ENCODE results near the gene CALCOCO2. TPM values are rescaled to one million over a fixed set of nuclear protein-coding genes. Genes with fewer than 3 reads are reported as not detected.

Gene CALCOCO2
- total and polyA plus RNA-seq, 2 of the 13 experiments (the other 11 are each of a cell fraction or from before 2014, with no cell fraction given): 72.9 to 111 TPM

DNA sequence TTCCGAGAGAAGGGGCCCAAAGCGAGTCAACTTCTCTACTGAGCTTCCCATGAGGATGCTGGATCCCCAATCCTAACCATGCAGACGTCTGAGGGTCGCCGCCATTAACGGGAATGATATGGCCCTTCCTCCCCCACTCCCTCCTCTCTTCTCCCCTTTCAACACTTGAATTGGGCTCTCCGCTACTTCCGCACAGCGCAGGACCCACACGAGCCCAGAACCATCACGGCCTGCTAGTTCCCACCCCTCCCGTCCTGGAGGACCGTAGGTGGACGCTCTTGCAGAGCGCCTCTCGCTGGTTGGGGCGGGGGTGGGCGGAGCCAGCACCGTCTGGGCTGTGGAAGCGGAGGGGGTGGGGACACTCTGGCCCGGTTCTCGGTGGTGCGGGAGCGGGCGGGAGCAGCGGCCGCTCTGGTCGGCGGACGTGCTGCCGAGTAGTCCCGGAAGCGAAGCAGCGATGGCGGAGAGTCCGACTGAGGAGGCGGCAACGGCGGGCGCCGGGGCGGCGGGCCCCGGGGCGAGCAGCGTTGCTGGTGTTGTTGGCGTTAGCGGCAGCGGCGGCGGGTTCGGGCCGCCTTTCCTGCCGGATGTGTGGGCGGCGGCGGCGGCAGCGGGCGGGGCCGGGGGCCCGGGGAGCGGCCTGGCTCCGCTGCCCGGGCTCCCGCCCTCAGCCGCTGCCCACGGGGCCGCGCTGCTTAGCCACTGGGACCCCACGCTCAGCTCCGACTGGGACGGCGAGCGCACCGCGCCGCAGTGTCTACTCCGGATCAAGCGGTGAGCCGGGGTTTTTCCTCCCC lies 77.4 kb downstream of the CALCOCO2 start, which contains the start of gene UBE2Z (continued):
- TF ChIP-seq, protein P1, sequence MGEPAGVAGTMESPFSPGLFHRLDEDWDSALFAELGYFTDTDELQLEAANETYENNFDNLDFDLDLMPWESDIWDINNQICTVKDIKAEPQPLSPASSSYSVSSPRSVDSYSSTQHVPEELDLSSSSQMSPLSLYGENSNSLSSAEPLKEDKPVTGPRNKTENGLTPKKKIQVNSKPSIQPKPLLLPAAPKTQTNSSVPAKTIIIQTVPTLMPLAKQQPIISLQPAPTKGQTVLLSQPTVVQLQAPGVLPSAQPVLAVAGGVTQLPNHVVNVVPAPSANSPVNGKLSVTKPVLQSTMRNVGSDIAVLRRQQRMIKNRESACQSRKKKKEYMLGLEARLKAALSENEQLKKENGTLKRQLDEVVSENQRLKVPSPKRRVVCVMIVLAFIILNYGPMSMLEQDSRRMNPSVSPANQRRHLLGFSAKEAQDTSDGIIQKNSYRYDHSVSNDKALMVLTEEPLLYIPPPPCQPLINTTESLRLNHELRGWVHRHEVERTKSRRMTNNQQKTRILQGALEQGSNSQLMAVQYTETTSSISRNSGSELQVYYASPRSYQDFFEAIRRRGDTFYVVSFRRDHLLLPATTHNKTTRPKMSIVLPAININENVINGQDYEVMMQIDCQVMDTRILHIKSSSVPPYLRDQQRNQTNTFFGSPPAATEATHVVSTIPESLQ (CRISPR knock-in tag; conservative IDR thresholded peaks at IDR 0.05): peak; percentile 93; the same call in 1 of the 2 replicates
- TF ChIP-seq NFE2L2 (IDR thresholded peaks at IDR 0.05; ENCODE audit: low read length) (no peak), NFIC (IDR thresholded peaks at IDR 0.05; ENCODE audit: low read length) (no peak), ZNF788 (CRISPR knock-in tag; IDR thresholded peaks at IDR 0.05; ENCODE audit: borderline replicate concordance) (peak; percentile 92; the same call in 1 of the 2 replicates), ZFAT (CRISPR knock-in tag; conservative IDR thresholded peaks at IDR 0.05) (no peak), ZFP41 (CRISPR knock-in tag; IDR thresholded peaks at IDR 0.05; ENCODE audit: borderline replicate concordance) (no peak; the same call in 1 of the 2 replicates), TMF1 (CRISPR knock-in tag; IDR thresholded peaks at IDR 0.05; ENCODE audit: low read depth) (no peak; the same call in 1 of the 2 replicates), ZNF451 (CRISPR knock-in tag; IDR thresholded peaks at IDR 0.05) (peak; percentile 83; the same call in 1 of the 2 replicates), ZNF10 (CRISPR knock-in tag; IDR thresholded peaks at IDR 0.05; ENCODE audit: borderline replicate concordance, low read depth) (no peak), DNMT3B (CRISPR knock-in tag; conservative IDR thresholded peaks at IDR 0.05) (peak; percentile 75; the same call in 1 of the 2 replicates), RARG (CRISPR knock-in tag; IDR thresholded peaks at IDR 0.05; ENCODE audit: low read depth) (no peak), ZNF709 (CRISPR knock-in tag; IDR thresholded peaks at IDR 0.05) (peak; percentile 63; the same call in 1 of the 2 replicates), MYNN (CRISPR knock-in tag; IDR thresholded peaks at IDR 0.05; ENCODE audit: low read depth) (peak; percentile 93), FOXJ3 (CRISPR knock-in tag; IDR thresholded peaks at IDR 0.05; ENCODE audit: borderline replicate concordance) (no peak), ZKSCAN1 (IDR thresholded peaks at IDR 0.05; ENCODE audit: low read length) (no peak; the same call in 1 of the 2 replicates), PPARG (CRISPR knock-in tag; conservative IDR thresholded peaks at IDR 0.05) (peak; percentile 78)
- TF ChIP-seq, protein P2, sequence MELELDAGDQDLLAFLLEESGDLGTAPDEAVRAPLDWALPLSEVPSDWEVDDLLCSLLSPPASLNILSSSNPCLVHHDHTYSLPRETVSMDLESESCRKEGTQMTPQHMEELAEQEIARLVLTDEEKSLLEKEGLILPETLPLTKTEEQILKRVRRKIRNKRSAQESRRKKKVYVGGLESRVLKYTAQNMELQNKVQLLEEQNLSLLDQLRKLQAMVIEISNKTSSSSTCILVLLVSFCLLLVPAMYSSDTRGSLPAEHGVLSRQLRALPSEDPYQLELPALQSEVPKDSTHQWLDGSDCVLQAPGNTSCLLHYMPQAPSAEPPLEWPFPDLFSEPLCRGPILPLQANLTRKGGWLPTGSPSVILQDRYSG (CRISPR knock-in tag; IDR thresholded peaks at IDR 0.05): peak; percentile 47; the same call in 1 of the 2 replicates
- TF ChIP-seq, protein P3, sequence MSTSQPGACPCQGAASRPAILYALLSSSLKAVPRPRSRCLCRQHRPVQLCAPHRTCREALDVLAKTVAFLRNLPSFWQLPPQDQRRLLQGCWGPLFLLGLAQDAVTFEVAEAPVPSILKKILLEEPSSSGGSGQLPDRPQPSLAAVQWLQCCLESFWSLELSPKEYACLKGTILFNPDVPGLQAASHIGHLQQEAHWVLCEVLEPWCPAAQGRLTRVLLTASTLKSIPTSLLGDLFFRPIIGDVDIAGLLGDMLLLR (CRISPR knock-in tag; IDR thresholded peaks at IDR 0.05): no peak; the same call in 1 of the 2 replicates
- TF ChIP-seq, protein P4, sequence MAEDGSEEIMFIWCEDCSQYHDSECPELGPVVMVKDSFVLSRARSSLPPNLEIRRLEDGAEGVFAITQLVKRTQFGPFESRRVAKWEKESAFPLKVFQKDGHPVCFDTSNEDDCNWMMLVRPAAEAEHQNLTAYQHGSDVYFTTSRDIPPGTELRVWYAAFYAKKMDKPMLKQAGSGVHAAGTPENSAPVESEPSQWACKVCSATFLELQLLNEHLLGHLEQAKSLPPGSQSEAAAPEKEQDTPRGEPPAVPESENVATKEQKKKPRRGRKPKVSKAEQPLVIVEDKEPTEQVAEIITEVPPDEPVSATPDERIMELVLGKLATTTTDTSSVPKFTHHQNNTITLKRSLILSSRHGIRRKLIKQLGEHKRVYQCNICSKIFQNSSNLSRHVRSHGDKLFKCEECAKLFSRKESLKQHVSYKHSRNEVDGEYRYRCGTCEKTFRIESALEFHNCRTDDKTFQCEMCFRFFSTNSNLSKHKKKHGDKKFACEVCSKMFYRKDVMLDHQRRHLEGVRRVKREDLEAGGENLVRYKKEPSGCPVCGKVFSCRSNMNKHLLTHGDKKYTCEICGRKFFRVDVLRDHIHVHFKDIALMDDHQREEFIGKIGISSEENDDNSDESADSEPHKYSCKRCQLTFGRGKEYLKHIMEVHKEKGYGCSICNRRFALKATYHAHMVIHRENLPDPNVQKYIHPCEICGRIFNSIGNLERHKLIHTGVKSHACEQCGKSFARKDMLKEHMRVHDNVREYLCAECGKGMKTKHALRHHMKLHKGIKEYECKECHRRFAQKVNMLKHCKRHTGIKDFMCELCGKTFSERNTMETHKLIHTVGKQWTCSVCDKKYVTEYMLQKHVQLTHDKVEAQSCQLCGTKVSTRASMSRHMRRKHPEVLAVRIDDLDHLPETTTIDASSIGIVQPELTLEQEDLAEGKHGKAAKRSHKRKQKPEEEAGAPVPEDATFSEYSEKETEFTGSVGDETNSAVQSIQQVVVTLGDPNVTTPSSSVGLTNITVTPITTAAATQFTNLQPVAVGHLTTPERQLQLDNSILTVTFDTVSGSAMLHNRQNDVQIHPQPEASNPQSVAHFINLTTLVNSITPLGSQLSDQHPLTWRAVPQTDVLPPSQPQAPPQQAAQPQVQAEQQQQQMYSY (CRISPR knock-in tag; IDR thresholded peaks at IDR 0.05): peak; percentile 44
- TF ChIP-seq, protein P5, sequence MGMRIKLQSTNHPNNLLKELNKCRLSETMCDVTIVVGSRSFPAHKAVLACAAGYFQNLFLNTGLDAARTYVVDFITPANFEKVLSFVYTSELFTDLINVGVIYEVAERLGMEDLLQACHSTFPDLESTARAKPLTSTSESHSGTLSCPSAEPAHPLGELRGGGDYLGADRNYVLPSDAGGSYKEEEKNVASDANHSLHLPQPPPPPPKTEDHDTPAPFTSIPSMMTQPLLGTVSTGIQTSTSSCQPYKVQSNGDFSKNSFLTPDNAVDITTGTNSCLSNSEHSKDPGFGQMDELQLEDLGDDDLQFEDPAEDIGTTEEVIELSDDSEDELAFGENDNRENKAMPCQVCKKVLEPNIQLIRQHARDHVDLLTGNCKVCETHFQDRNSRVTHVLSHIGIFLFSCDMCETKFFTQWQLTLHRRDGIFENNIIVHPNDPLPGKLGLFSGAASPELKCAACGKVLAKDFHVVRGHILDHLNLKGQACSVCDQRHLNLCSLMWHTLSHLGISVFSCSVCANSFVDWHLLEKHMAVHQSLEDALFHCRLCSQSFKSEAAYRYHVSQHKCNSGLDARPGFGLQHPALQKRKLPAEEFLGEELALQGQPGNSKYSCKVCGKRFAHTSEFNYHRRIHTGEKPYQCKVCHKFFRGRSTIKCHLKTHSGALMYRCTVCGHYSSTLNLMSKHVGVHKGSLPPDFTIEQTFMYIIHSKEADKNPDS (CRISPR knock-in tag; IDR thresholded peaks at IDR 0.05): no peak
